Measurements from ENCODE around the gene CUL2. TPM values are rescaled to one million over a fixed set of nuclear protein-coding genes. Genes with fewer than 3 reads are reported as not detected.

CUL2 gene
- total RNA-seq = 32.8 and 34.3 TPM in 2 replicates

DNA sequence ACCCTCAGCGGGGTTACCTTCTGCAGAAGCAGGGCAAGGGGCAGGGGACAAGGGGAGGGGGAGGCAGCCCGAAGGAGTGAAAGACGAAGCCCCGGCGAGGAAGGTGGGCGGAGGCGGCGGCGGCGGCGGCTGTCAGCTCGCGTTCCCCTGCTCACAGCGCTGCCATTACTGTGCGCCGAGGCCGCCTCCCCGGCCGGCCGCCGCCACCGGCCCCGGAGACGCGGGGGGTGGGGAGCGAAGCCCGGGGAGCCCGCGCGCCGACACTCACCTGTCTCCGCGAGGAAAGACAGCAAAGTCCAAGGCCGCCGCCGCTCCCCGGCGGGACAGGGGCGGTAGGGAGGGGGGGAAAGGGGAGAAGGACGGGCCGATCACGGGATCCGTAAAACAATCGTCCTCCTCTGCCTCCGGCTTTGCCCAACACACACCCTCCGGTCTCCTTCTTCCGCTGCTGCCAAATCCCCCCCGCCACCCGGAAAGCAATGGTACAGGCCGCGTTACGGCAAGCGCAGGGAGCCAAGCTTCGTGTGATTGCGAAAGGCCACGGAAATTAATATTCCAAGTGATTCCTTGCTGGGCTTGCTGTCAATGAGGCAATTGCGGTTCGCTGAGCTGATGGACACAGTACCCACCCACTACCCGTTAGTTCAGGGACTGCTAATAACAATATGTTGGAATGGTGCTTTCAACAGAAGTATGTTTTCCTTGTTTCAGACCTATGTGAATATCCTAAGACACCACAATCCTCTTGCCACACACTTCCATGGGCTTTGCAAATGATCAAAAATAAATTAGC, at the start of gene CUL2:
CUL2 (minus strand) TSS at position 180 of the 793 bp plus-strand sequence. CDS start 19,024 bp downstream, outside the sequence.

GRCh38 chr10:35126530-35127288, 36.6 kb upstream of the CUL2 start, which contains the start of gene CREM:
Gene CREM (plus strand): TSS chr10:35126846. CDS start chr10:35137836, 10,990 bp downstream.

Other genes with a start within 250 kb of the CUL2 start
- 53.5 and 79.2 TPM in 2 replicates for gene CREM, start 36.5 kb upstream of the CUL2 start, total RNA-seq
- gene CCNY, start 246.2 kb upstream of the CUL2 start, total RNA-seq = 50.8 and 73.6 TPM in 2 replicates